Neural progenitor cell (in vitro differentiated cells): ENCODE measurements around the gene COL9A2. TPM values are rescaled to one million over a fixed set of nuclear protein-coding genes. Genes with fewer than 3 reads are reported as not detected.
A peak's percentile ranks its signal among the peaks of the same experiment; 100 is the strongest.

Experiments used
- DNase-seq: peaks from one replicate; pipeline ENCODE4 v3.0.0-alpha.2; 2016; ENCODE audit warnings: low spot score
- H2AFZ ChIP-seq: fragments of 200-600 bp; sonication (generic); replicated peaks from 2 replicates; pipeline ENCODE4 v1.6.1; 2016; ENCODE audit warnings: antibody characterized with exemption
- H3F3A ChIP-seq: fragments of 200-600 bp; sonication (generic); 2 replicates; pipeline ENCODE4 v1.6.1; 2016; ENCODE audit warnings: antibody characterized with exemption, low read depth
- H3K27ac ChIP-seq: fragments of 200-600 bp; sonication (generic); 2 replicates; pipeline ENCODE4 v1.5.1; 2016; ENCODE audit warnings: mild to moderate bottlenecking
- H3K27me3 ChIP-seq: fragments of 200-600 bp; sonication (generic); 2 replicates; pipeline ENCODE4 v1.6.1; 2016; ENCODE audit warnings: mild to moderate bottlenecking, moderate library complexity
- H3K36me3 ChIP-seq: fragments of 200-600 bp; sonication (generic); 2 replicates; pipeline ENCODE4 v1.5.1; 2016
- H3K4me1 ChIP-seq: fragments of 200-600 bp; sonication (generic); 2 replicates; pipeline ENCODE4 v1.6.1; 2016; ENCODE audit warnings: mixed run types
- H3K4me2 ChIP-seq: fragments of 200-600 bp; sonication (generic); 2 replicates; pipeline ENCODE4 v1.6.1; 2016
- H3K4me3 ChIP-seq: fragments of 200-600 bp; sonication (generic); 2 replicates; pipeline ENCODE4 v1.5.1; 2016
- H3K79me2 ChIP-seq: fragments of 200-600 bp; sonication (generic); 2 replicates; pipeline ENCODE4 v1.6.1; 2016; ENCODE audit warnings: low read depth
- H3K9ac ChIP-seq: fragments of 200-600 bp; sonication (generic); 2 replicates; pipeline ENCODE4 v1.6.1; 2016
- H3K9me3 ChIP-seq: fragments of 200-600 bp; sonication (generic); 2 replicates; pipeline ENCODE4 v1.5.1; 2016; ENCODE audit warnings: low read depth
- H4K20me1 ChIP-seq: fragments of 200-600 bp; sonication (generic); 2 replicates; pipeline ENCODE4 v1.6.1; 2016; ENCODE audit warnings: low read depth
- H3K27ac Mint-ChIP-seq: 3 replicates; pipeline ENCODE4 v1.8.0; 2021; ENCODE audit warnings: mixed read lengths
- H3K27me3 Mint-ChIP-seq: 2 replicates; pipeline ENCODE4 v1.8.0; 2022; ENCODE audit warnings: low read depth, mild to moderate bottlenecking, inconsistent platforms, moderate library complexity, mixed read lengths; ENCODE audit not compliant: insufficient read depth
- H3K36me3 Mint-ChIP-seq: 3 replicates; pipeline ENCODE4 v1.8.0; 2021; ENCODE audit warnings: mixed read lengths
- H3K4me1 Mint-ChIP-seq: 3 replicates; pipeline ENCODE4 v1.8.0; 2021; ENCODE audit warnings: mixed read lengths
- H3K4me3 Mint-ChIP-seq: 3 replicates; pipeline ENCODE4 v1.8.0; 2021; ENCODE audit warnings: mild to moderate bottlenecking, moderate library complexity, mixed read lengths
- H3K9me3 Mint-ChIP-seq: 3 replicates; pipeline ENCODE4 v1.8.0; 2020; ENCODE audit warnings: mixed read lengths
- EZH2 ChIP-seq: fragments of 200-600 bp; sonication (generic); IDR thresholded peaks from 2 replicates; pipeline ENCODE4 v1.6.1; 2017; ENCODE audit warnings: antibody characterized with exemption, mild to moderate bottlenecking, moderate library complexity
- EZH2phosphoT487 ChIP-seq: fragments of 200-600 bp; sonication (generic); IDR thresholded peaks from 2 replicates; pipeline ENCODE4 v1.6.1; 2017; ENCODE audit warnings: antibody characterized with exemption
- total RNA-seq: library from RNA; depleted of rRNA; stranded (reverse); fragments of >200 nt; gene quantifications from 2 replicates; pipeline ENCODE4 v1.2.3, GENCODE V29; 2015; ENCODE audit warnings: low replicate concordance
- TF ChIP-seq, protein P1 (sequence below): fragments of 200-600 bp; sonication (generic); IDR thresholded peaks from 2 replicates; pipeline ENCODE4 v1.5.1; 2017; ENCODE audit warnings: antibody characterized with exemption, mild to moderate bottlenecking

COL9A2 gene
- total RNA-seq, 1 donor from 2014 or later, result 3.7 TPM

DNA sequence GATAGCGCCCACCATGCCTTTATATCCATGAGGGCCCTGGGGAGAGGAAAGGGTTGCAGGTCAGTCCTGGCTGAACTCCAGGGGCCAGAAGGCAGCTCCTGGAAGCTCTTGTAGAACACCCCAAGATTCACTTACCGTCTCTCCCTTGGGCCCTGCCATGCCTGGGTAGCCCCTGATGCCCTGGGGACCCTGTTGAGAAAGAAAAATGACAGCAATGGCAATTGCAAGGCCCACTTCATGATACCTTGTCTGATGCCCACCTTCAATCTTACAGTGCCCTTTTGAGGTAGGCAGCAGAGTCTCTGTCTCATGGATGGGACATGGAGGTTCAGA is 7.0 kb downstream of the COL9A2 start:
- peaks cover 4% of the 10 kb centered on the region for H3K27me3 ChIP-seq
- Mint-ChIP-seq H3K27ac (no peak overlapping the region), H3K4me1 (peaks cover 27% of the 10 kb centered on the region), H3K27me3 (peaks cover under 1% of the 10 kb centered on the region), H3K4me3 (no peak overlapping the region), H3K36me3 (no peaks in the 10 kb centered on the region), H3K9me3 (no peaks in the 10 kb centered on the region)
- TF ChIP-seq, protein P1, sequence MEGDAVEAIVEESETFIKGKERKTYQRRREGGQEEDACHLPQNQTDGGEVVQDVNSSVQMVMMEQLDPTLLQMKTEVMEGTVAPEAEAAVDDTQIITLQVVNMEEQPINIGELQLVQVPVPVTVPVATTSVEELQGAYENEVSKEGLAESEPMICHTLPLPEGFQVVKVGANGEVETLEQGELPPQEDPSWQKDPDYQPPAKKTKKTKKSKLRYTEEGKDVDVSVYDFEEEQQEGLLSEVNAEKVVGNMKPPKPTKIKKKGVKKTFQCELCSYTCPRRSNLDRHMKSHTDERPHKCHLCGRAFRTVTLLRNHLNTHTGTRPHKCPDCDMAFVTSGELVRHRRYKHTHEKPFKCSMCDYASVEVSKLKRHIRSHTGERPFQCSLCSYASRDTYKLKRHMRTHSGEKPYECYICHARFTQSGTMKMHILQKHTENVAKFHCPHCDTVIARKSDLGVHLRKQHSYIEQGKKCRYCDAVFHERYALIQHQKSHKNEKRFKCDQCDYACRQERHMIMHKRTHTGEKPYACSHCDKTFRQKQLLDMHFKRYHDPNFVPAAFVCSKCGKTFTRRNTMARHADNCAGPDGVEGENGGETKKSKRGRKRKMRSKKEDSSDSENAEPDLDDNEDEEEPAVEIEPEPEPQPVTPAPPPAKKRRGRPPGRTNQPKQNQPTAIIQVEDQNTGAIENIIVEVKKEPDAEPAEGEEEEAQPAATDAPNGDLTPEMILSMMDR, result no peak
- TF ChIP-seq EZH2 (no peak), EZH2phosphoT487 (no peak)
- no peak overlapping the region for H2AFZ ChIP-seq
- no peaks in the 10 kb centered on the region for H4K20me1 ChIP-seq
- no peaks in the 10 kb centered on the region for H3K9me3 ChIP-seq
- no peak overlapping the region for H3K4me3 ChIP-seq
- no peak overlapping the region for H3K27ac ChIP-seq
- no peak for DNase-seq
- H3F3A ChIP-seq, result peaks cover 23% of the 10 kb centered on the region
- no peaks in the 10 kb centered on the region for H3K79me2 ChIP-seq
- H3K36me3 ChIP-seq, result no peaks in the 10 kb centered on the region
- no peak overlapping the region for H3K9ac ChIP-seq
- peak overlapping the region; percentile 71 for H3K4me2 ChIP-seq
- peaks cover 36% of the 10 kb centered on the region for H3K4me1 ChIP-seq

DNA sequence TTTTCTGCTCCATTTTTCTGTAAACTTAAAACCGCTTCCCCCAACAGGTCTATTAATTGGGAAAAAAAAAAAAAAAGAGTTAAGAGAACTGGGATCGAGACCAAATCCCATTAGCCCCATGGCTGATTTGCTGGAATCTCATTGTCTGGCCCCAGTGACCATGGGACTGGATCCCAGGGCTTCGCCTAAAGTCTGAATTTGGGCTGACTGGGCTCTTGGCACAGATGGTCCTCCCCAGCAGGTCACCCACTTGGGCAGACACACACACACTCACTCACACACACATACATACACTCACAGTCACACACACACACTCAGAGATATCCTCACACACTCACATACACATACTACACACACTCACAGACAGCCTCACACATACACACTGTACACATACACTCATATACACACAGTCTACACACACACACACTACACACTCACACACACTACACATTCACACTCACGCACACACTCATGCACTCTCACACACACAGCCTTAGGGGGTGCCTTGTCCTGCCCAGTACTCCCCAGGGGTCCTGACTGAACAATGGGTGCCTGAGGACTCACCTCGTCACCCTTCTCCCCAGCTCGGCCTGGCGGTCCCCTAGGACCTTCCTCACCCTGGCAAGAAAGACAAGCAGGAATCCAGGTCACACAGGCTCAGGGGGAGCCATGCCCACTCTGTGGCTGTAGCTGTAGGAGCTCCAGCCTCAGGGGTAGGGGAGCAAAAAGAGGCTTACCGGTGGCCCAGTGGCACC is 7.5 kb downstream of the COL9A2 start:
- Histone ChIP-seq H3K9ac (no peak overlapping the region), H3K4me1 (peaks cover 31% of the 10 kb centered on the region), H3F3A (peaks cover 17% of the 10 kb centered on the region), H3K27ac (peak overlapping the region; percentile 49), H3K9me3 (no peaks in the 10 kb centered on the region), H3K4me2 (peak overlapping the region; percentile 71), H2AFZ (no peak overlapping the region), H3K27me3 (peaks cover 4% of the 10 kb centered on the region), H3K4me3 (peak overlapping the region; percentile 1), H4K20me1 (no peaks in the 10 kb centered on the region), H3K36me3 (no peaks in the 10 kb centered on the region), H3K79me2 (no peaks in the 10 kb centered on the region)
- H3K4me1 Mint-ChIP-seq, result peaks cover 21% of the 10 kb centered on the region
- H3K27ac Mint-ChIP-seq, result no peak overlapping the region
- DNase-seq, result peak; percentile 94
- no peak for TF ChIP-seq EZH2phosphoT487
- no peak for TF ChIP-seq EZH2
- no peaks in the 10 kb centered on the region for H3K36me3 Mint-ChIP-seq
- H3K9me3 Mint-ChIP-seq, result no peaks in the 10 kb centered on the region
- H3K4me3 Mint-ChIP-seq, result no peak overlapping the region
- peaks cover 3% of the 10 kb centered on the region for H3K27me3 Mint-ChIP-seq

DNA sequence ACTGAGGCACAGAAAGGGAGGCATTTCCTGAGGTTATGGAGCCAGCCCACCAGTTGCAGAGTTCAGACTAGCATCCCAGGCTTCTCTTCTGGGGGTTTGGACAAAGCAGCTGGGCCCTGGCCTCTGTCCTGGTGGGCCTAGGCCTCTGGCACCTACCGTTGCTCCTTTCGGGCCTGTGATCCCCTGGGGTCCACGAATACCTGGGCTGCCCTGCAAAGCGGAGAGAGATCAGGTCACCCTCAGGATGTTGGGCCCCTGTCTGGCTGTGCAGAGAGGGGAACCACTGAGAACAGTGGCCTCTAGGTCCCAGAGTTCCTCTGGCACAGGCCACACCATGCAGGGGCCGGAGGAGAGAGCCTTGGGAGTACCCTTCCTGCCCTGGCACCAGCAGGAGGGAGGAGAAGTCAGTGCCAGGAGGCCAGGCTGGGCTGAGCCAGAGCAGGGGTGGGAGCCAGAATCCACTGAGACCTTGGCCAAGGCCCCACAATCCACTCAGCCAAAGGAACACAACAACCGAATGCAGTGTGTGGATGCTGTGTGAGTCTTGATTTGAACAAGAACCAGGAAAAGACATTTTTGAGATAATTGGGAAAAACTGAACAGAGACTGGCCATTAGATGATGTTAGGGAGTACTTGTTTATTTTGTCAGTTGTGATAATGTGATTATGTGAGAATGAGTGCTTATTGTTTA is 8.9 kb downstream of the COL9A2 start:
- peak overlapping the region; percentile 48 for H3K4me3 Mint-ChIP-seq
- H3K9me3 Mint-ChIP-seq, result no peaks in the 10 kb centered on the region
- H3K4me1 ChIP-seq, result peaks cover 22% of the 10 kb centered on the region
- DNase-seq, result no peak
- no peak overlapping the region for H3K27ac ChIP-seq
- no peaks in the 10 kb centered on the region for H3K79me2 ChIP-seq
- H3K4me1 Mint-ChIP-seq, result peaks cover 8% of the 10 kb centered on the region
- no peak overlapping the region for H3K4me2 ChIP-seq
- peaks cover 3% of the 10 kb centered on the region for H3K27me3 Mint-ChIP-seq
- peaks cover 1% of the 10 kb centered on the region for H3K27me3 ChIP-seq
- no peak overlapping the region for H3K4me3 ChIP-seq
- H3F3A ChIP-seq, result peaks cover 10% of the 10 kb centered on the region
- no peaks in the 10 kb centered on the region for H4K20me1 ChIP-seq
- no peak overlapping the region for H2AFZ ChIP-seq
- no peak overlapping the region for H3K9ac ChIP-seq
- TF ChIP-seq EZH2phosphoT487, result no peak
- no peak overlapping the region for H3K27ac Mint-ChIP-seq
- H3K36me3 Mint-ChIP-seq, result no peaks in the 10 kb centered on the region
- no peaks in the 10 kb centered on the region for H3K36me3 ChIP-seq
- no peaks in the 10 kb centered on the region for H3K9me3 ChIP-seq

GRCh38 chr1:40307186-40307585 is 9.9 kb downstream of the COL9A2 start:
- TF ChIP-seq, protein P1, result no peak
- no peak for TF ChIP-seq EZH2phosphoT487
- TF ChIP-seq EZH2, result no peak
- peaks cover 10% of the 10 kb centered on the region for H3F3A ChIP-seq
- Mint-ChIP-seq H3K9me3 (no peaks in the 10 kb centered on the region), H3K4me3 (no peak overlapping the region), H3K27ac (no peak overlapping the region), H3K4me1 (peaks cover 2% of the 10 kb centered on the region), H3K36me3 (no peaks in the 10 kb centered on the region), H3K27me3 (peaks cover 3% of the 10 kb centered on the region)
- no peak overlapping the region for H2AFZ ChIP-seq
- no peak overlapping the region for H3K4me2 ChIP-seq
- H3K4me1 ChIP-seq, result peaks cover 22% of the 10 kb centered on the region
- H3K79me2 ChIP-seq, result no peaks in the 10 kb centered on the region
- H4K20me1 ChIP-seq, result no peaks in the 10 kb centered on the region
- H3K4me3 ChIP-seq, result no peak overlapping the region
- H3K9ac ChIP-seq, result no peak overlapping the region
- H3K27ac ChIP-seq, result no peak overlapping the region
- H3K36me3 ChIP-seq, result no peaks in the 10 kb centered on the region
- no peaks in the 10 kb centered on the region for H3K9me3 ChIP-seq
- DNase-seq, result no peak
- no peaks in the 10 kb centered on the region for H3K27me3 ChIP-seq
